Motor neuron (in vitro differentiated cells): ENCODE data around the gene GANC. TPM values are rescaled to one million over a fixed set of nuclear protein-coding genes. Genes with fewer than 3 reads are reported as not detected.
A peak's percentile ranks its signal among the peaks of the same experiment; 100 is the strongest.

ENCODE experiments used
- ATAC-seq, 8 experiments: fragments of 200-7000 bp; cut with Tn5 transposase; replicated peaks in 6 of 8; 2 replicates each; pipeline ENCODE4 v1.8.0; 2021; ENCODE audit warnings: mild to moderate bottlenecking in 8 of 8, moderate library complexity in 8 of 8
- H3K27ac ChIP-seq, 2 donors: fragments of 250-450 bp; sonication (Bioruptor Pico); 2 replicates each; pipeline ENCODE4 v1.9.0; 2021; ENCODE audit warnings: antibody characterized with exemption in 2 of 2, mild to moderate bottlenecking in 2 of 2, moderate library complexity in 1 of 2
- H3K4me1 ChIP-seq, 2 donors: fragments of 250-450 bp; sonication (Bioruptor Pico); replicated peaks in 1 of 2; 2 replicates each; pipeline ENCODE4 v1.6.1; 2021; ENCODE audit warnings: antibody characterized with exemption in 2 of 2, mild to moderate bottlenecking in 2 of 2, moderate library complexity in 1 of 2
- H3K4me3 ChIP-seq, 5 donors: fragments of 250-450 bp; sonication (Bioruptor Pico); 2 replicates each; pipeline ENCODE4 v1.9.0; 2021; ENCODE audit warnings: antibody characterized with exemption in 5 of 5, mild to moderate bottlenecking in 5 of 5, moderate library complexity in 4 of 5
- WGBS, 10 experiments: fragments of 450-650 bp; shearing (Covaris generic); methylation state at CpG; one replicate each; pipeline ENCODE4 v1.0.0; 2022; 5-methylcytosine and 5-hydroxymethylcytosine counted together
- in situ Hi-C, 9 experiments: fragments of 400-800 bp; cut with MboI; loops; one replicate each; pipeline ENCODE4 v1.15.0; 2021; ENCODE audit warnings: low sequenced_read_pairs in 9 of 9, low pct_unique_long_range_greater_than_20kb in 2 of 9; ENCODE audit not compliant: unreplicated experiment in 9 of 9
- total RNA-seq, 8 experiments: library from RNA; unstranded; fragments of 300-600 nt; gene quantifications; 2 replicates each; pipeline versions ENCODE4 v1.2.3 to v1.2.4, GENCODE V29; 2022

GANC gene
- total RNA-seq, 8 experiments from 2014 or later: 11.3 to 125 (median 19.9) TPM

GRCh38 chr15:42270551-42270950 lies 2.5 kb upstream of the GANC start:
- H3K4me3 ChIP-seq: no peak overlapping the region
- in situ Hi-C loops: no loop called here
- H3K27ac ChIP-seq: no peak overlapping the region
- 29 to 100% (median 100%) methylated on average over 1 to 2 of the region's 2 CpGs; no CpG with 5 or more reads in 2 of the 10 experiments for WGBS, 10 experiments
- H3K4me1 ChIP-seq: peaks cover 15 to 18% of the 10 kb centered on the region in 2 donors
- no peak for ATAC-seq

DNA sequence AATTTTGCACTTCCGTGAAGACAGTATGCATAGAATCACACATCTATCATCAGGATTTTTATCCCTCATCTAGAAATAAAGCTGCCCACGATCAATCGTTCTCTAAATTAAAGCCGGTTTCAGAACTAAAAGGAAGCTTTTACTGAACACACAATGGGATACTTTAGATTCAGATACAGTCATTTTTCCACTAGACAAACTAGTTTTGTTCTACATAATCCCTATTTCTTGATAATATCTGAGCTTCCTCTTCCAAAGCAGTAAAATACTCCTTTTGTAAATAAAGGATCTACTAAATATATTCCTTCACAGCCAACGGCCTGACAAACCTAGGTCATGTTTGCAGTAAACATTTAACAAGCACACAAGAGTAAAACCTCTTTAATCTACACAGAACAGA lies 2.0 kb upstream of the GANC start:
- in situ Hi-C loops: no loop called here
- peak overlapping the region in 1 of 5 donors; percentile 62 for H3K4me3 ChIP-seq
- H3K4me1 ChIP-seq: peaks cover 18 to 22% of the 10 kb centered on the region in 2 donors
- 61 to 100% (median 95%) methylated on average over 4 to 5 of the region's 5 CpGs; no CpG with 5 or more reads in 1 of the 10 experiments for WGBS, 10 experiments
- ATAC-seq: no peak
- H3K27ac ChIP-seq: no peak overlapping the region

- peak; percentile 11 to 33 (median 20) for ATAC-seq
Observed at GRCh38 chr15:42273900-42274701, 1.1 kb downstream of the GANC start.

DNA sequence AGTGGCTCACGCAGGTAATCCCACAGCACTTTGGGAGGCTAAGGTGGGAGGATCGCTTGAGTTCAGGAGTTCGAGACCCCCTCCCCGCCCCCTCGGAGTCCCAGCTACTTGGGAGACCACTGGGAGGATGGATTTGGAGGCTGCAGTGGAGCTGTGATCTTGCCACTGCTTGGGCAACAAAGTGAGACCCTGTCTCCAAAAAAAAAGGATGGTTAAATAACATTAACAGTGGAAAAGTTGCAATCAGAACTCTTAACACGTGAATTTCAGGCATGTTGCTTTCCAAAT lies 1.6 kb downstream of the GANC start:
- H3K4me3 ChIP-seq: peak overlapping the region in 4 of 5 donors; percentile 62 to 83 (median 80)
- in situ Hi-C loops: no loop called here
- H3K4me1 ChIP-seq: peaks cover 20 to 26% of the 10 kb centered on the region in 2 donors
- peak overlapping the region in 1 of 2 donors; percentile 97 for H3K27ac ChIP-seq
- ATAC-seq: no peak
- WGBS, 10 experiments: 10 to 80% (median 60%) methylated on average over 1 to 5 of the region's 6 CpGs; no CpG with 5 or more reads in 5 of the 10 experiments

More at GRCh38 chr15:42273900-42274701, 1.1 kb downstream of the GANC start:
- H3K27ac ChIP-seq: peak overlapping the region; percentile 97 to 98
- in situ Hi-C loops: no loop called here
- H3K4me1 ChIP-seq: peaks cover 20 to 26% of the 10 kb centered on the region in 2 donors
- peak overlapping the region; percentile 62 to 83 (median 79) for H3K4me3 ChIP-seq
- 0 to 55% (median 23%) methylated on average over 2 to 23 of the region's 27 CpGs; no CpG with 5 or more reads in 1 of the 10 experiments for WGBS, 10 experiments

DNA sequence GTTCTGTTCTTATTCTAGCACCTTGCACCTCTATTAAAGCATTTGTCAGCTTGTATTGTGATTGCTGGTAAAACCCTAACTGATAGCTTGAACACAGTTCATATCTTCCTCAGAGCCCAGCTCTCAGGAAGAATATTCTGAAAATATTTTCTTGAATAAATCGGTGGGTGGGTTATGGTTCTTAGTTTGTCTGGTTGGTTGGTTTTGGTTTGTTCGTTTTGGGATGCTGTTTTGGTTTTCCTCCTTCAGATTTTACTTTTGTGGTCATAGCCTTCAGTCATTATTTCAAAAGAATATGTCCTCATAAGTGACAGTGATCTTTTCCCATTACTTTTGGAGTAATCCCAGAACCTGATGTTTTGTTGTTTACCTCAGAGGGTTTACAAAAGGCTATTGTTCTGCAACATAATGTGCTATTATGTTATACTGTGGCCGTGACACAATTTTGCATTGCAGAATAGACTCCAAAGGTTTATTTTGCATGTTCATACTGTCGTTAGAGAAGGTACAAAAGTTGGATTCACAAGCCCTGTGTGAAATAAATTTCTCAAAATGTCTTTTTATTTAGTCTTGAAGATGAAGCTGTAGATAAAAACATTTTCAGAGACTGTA lies 2.9 kb downstream of the GANC start:
- WGBS, 10 experiments: 0 to 60% (median 15%) methylated on average over 1 to 4 of the region's 4 CpGs
- Histone ChIP-seq H3K4me3 (peak overlapping the region in 4 of 5 donors; percentile 62 to 83 (median 80)), H3K4me1 (peaks cover 20 to 26% of the 10 kb centered on the region in 2 donors), H3K27ac (peak overlapping the region in 1 of 2 donors; percentile 43)
- in situ Hi-C loops: no loop called here
- ATAC-seq: no peak

- no peak for ATAC-seq
- Histone ChIP-seq H3K4me1 (peaks cover 18 to 20% of the 10 kb centered on the region in 2 donors), H3K4me3 (no peak overlapping the region), H3K27ac (no peak overlapping the region)
- in situ Hi-C loops: no loop called here
- 91 to 100% (median 96%) methylated on average over 2 of the region's 2 CpGs for WGBS, 10 experiments
Observed at GRCh38 chr15:42276762-42277161, 3.8 kb downstream of the GANC start.

DNA sequence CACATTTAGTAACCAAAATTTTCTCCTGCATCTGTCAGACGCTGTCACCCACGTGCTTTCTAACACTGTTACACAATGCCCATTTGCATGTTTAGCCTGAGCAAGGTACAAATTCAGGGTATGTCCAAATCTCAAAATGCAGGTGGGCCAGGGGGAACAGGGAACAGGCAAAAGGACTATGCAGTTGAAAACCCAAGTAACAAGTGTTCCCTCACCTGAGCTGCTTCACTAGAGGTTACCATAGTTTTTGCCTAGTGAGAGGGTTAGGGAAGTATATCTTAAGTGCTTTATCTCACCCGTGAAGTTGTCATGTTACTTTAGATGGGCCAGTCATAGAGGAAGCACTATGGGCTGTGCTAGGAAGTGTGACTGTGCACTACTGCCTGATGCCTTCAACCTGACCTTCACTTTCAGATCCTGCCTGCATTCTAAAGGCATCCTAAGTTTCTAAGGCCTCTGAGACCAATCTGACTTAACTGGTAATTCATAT lies 6.3 kb downstream of the GANC start:
- WGBS, 10 experiments: 0 to 100% (median 61%) methylated on average over 1 to 3 of the region's 3 CpGs; no CpG with 5 or more reads in 2 of the 10 experiments
- H3K27ac ChIP-seq: no peak overlapping the region
- peaks cover 16 to 17% of the 10 kb centered on the region in 2 donors for H3K4me1 ChIP-seq
- H3K4me3 ChIP-seq: no peak overlapping the region
- no peak for ATAC-seq
- in situ Hi-C loops: no loop called here

DNA sequence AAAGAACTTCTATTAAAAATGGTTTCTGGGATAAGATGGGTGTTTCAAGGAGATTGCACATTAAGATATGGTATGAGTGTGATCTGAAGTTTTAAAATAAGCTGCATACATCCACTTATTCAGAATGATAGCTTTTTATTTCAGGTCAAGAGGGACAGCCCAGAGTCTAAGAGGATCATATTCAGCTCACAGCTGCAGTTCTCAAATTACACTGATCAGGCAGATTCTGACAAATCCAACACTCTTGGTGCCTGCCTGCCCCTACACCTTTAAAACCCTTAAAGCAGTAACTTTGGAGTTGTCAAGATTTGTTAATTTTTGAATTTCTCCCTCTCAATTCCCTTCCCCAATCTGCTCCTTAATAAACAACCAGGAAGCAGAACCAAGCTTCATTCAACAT lies 9.3 kb downstream of the GANC start:
- H3K27ac ChIP-seq: no peak overlapping the region
- in situ Hi-C loops: no loop called here
- no peak overlapping the region for H3K4me3 ChIP-seq
- ATAC-seq: peak in 1 of 8 experiments; percentile 23
- H3K4me1 ChIP-seq: no peaks in the 10 kb centered on the region

DNA sequence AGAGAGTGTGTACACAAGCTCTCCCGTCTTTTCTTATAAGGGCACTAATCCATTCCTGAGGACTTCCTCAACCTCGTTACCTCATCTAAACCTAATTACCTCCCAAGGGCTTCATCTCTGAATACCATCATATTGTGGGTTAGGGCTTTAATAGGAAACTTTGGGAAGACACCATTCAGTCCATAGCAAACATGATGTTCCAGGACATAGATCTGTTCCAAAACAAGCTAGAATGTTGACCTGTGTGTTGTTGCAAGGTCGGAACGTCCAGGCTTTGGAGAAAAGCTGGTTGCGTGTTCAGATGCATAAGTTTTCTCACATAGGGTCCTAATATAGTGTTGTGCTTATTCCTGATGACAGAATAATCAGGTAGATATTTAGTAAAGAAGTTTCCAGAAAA lies 9.9 kb downstream of the GANC start:
- 0 to 100% (median 67%) methylated on average over 1 to 5 of the region's 5 CpGs; no CpG with 5 or more reads in 3 of the 10 experiments for WGBS, 10 experiments
- in situ Hi-C loops: no loop called here
- no peak for ATAC-seq
- H3K4me3 ChIP-seq: no peak overlapping the region
- H3K27ac ChIP-seq: no peak overlapping the region
- no peaks in the 10 kb centered on the region for H3K4me1 ChIP-seq

- H3K4me1 ChIP-seq: no peaks in the 10 kb centered on the region
- no peak overlapping the region for H3K27ac ChIP-seq
- WGBS, 10 experiments: 71 to 100% (median 92%) methylated on average over 1 to 2 of the region's 3 CpGs; no CpG with 5 or more reads in 3 of the 10 experiments
- no peak overlapping the region for H3K4me3 ChIP-seq
- no peak for ATAC-seq
- in situ Hi-C loops: no loop called here
Observed at GRCh38 chr15:42283671-42284070, 10.7 kb downstream of the GANC start.

GRCh38 chr15:42284551-42284950 lies 11.6 kb downstream of the GANC start:
- no peak overlapping the region for H3K27ac ChIP-seq
- H3K4me3 ChIP-seq: no peak overlapping the region
- in situ Hi-C loops: no loop called here
- H3K4me1 ChIP-seq: no peaks in the 10 kb centered on the region
- no peak for ATAC-seq

DNA sequence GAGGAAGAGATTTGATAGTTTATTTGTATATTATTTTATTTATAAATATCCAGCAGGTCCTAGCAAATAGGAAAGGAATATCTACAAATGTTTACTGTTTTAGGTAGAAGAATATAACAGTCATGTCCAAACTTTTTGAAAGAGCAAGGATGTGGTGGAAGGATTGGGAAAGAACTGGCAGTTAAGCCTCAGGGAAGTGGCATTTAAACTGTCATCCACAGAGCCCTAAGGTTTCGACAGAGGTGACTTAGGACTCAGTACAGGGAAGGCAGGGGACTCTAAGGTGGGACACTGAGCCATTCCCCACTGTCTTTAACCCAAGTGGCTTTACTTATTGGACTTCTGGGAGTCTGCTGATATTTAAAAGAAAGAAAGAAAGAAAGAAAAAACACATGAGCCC lies 12.0 kb downstream of the GANC start:
- ATAC-seq: no peak
- 0 to 100% (median 100%) methylated on average over 1 of the region's 1 CpG; no CpG with 5 or more reads in 5 of the 10 experiments for WGBS, 10 experiments
- no peaks in the 10 kb centered on the region for H3K4me1 ChIP-seq
- in situ Hi-C loops: no loop called here
- H3K27ac ChIP-seq: no peak overlapping the region
- H3K4me3 ChIP-seq: no peak overlapping the region

DNA sequence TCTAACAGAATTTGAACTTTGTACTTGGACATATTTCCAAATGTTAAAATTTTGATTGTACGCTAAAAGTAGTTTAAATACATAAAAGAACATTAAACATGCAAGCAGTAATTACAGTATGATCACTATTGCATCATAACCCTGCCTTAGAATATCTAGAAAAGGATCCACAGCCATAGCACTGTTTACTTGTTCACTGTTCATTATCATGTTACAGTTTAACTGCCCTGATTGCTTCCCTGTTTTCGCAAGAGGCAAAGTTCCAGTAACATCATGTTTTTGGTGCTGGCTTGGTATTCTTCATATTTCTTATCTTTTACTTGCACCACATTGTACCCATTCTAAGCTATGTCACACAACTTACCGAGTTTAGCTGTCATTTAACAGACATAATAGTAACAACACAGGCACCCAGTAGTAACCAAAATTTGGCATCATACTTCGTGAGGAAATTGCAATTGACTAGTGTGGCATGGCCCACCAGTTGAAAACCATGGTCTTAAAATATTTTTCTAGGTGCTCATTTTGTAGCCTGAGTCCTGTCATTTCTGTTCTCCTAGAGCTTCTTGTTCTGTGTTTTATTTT lies 13.5 kb downstream of the GANC start:
- Histone ChIP-seq H3K4me3 (no peak overlapping the region), H3K4me1 (no peaks in the 10 kb centered on the region), H3K27ac (no peak overlapping the region)
- peak in 2 of 8 experiments; percentile 46 to 71 for ATAC-seq
- WGBS, 10 experiments: 37 to 97% (median 84%) methylated on average over 1 to 4 of the region's 4 CpGs
- in situ Hi-C loops: no loop called here
